BE2C (cell line): ENCODE results near the gene EXOSC10.
A peak's percentile ranks its signal among the peaks of the same experiment; 100 is the strongest.

Experiments used
- DNase-seq: peaks from one replicate; pipeline ENCODE4 v3.0.0-alpha.2; 2020
- H3K27me3 ChIP-seq: fragments of 250-450 bp; sonication (Bioruptor Pico); 2 replicates; pipeline ENCODE4 v1.5.1; 2020; ENCODE audit warnings: mild to moderate bottlenecking
- H3K36me3 ChIP-seq: fragments of 250-450 bp; sonication (Bioruptor Pico); 2 replicates; pipeline ENCODE4 v1.5.1; 2020; ENCODE audit warnings: mild to moderate bottlenecking
- H3K4me1 ChIP-seq: fragments of 250-450 bp; sonication (Bioruptor Pico); 2 replicates; pipeline ENCODE4 v1.5.1; 2020
- H3K4me3 ChIP-seq: 2 replicates; pipeline ENCODE4 v1.5.1; 2011; ENCODE audit warnings: low read depth, low read length
- H3K9me3 ChIP-seq: fragments of 250-450 bp; sonication (Bioruptor Pico); 2 replicates; pipeline ENCODE4 v1.5.1; 2020
- CTCF ChIP-seq: IDR thresholded peaks from 2 replicates; pipeline ENCODE4 v1.5.1; 2012; ENCODE audit warnings: mild to moderate bottlenecking, low read depth, low read length

EXOSC10 gene

GRCh38 chr1:11059968-11060830, 39.5 kb downstream of the EXOSC10 start, which contains the start of gene SRM:
TSS of gene SRM (minus strand) at chr1:11060018. CDS start at chr1:11059943, 75 bp downstream.
- no peaks in the 10 kb centered on the region for H3K4me1 ChIP-seq
- no peak for TF ChIP-seq CTCF
- peak within 1 kb of the TSS; percentile 79 for H3K4me3 ChIP-seq
- H3K27me3 ChIP-seq, result no peaks in the 10 kb centered on the region
- DNase-seq, result peak; percentile 90
- H3K9me3 ChIP-seq, result no peaks in the 10 kb centered on the region
- peaks cover 23% of the 10 kb centered on the region for H3K36me3 ChIP-seq

DNA sequence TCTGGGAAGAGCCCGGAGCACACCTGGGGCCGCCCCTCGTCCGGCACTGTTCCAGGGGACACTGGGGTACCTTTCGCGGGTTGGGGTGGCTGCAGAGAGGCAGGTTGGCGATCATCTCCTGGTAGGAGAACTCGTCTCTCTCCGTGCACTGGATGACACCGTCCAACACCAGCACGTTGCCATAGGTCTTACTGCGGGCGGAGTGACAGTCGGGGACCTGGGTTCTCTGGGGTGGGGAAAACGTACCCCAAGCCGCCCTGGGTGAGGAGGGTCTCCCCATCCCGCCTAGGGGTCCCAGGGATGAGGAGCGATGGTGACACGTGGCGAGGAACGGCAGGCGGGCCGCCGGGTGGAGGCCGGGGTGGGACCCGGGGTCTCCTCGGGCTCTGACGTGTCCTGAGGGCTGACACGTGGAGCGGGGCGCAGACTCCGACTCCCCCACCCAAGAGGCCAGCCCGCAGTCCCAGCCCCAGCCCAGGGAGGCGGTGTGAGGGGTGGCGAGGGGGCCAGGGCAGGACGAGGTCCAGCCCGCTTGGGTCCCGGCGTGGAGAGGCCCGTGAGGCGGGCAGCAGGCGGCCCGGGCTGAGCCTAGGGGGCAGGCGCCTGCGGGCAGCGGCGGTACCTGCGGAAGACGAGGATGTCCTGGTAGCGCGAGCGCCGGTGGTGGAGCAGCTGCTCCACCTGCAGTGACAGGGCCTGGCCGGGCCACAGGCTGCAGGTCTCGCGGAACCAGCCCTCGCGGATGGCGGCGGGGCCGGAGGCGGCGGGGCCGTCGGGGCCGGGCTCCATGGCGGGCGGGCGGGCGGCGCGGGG, 40.3 kb downstream of the EXOSC10 start:
- H3K4me3 ChIP-seq, result peak overlapping the region; percentile 79
- peak; percentile 17 for DNase-seq
- H3K27me3 ChIP-seq, result no peaks in the 10 kb centered on the region
- no peak for TF ChIP-seq CTCF
- H3K4me1 ChIP-seq, result no peaks in the 10 kb centered on the region
- no peaks in the 10 kb centered on the region for H3K9me3 ChIP-seq
- peaks cover 22% of the 10 kb centered on the region for H3K36me3 ChIP-seq

GRCh38 chr1:11058595-11059154, 41.0 kb downstream of the EXOSC10 start:
- Histone ChIP-seq H3K4me3 (peak overlapping the region; percentile 79), H3K4me1 (peaks cover 2% of the 10 kb centered on the region; the same call in 1 of the 2 replicates), H3K27me3 (no peaks in the 10 kb centered on the region), H3K9me3 (no peaks in the 10 kb centered on the region), H3K36me3 (peaks cover 26% of the 10 kb centered on the region)
- no peak for TF ChIP-seq CTCF
- DNase-seq, result no peak

DNA sequence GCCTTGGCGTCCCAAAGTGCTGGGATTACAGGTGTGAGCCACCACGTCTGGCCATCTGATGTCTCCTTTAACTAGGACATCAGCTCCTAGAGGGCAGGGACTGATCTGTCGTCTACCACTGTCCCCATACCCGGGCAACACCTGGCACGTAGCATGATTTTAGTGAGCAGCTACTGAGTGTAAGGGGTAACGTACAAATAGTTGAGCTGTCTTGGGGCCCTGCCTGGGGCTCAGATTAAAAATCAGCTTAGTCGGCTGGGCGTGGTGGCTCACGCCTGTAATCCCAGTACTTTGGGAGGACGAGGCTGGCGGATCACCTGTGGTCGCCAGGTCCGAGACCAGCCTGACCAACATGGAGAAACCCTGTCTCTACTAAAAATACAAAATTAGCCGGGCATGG, 41.6 kb downstream of the EXOSC10 start:
- TF ChIP-seq CTCF, result no peak
- Histone ChIP-seq H3K4me1 (peaks cover 9% of the 10 kb centered on the region; the same call in 1 of the 2 replicates), H3K9me3 (no peaks in the 10 kb centered on the region), H3K36me3 (peaks cover 26% of the 10 kb centered on the region), H3K4me3 (no peak overlapping the region), H3K27me3 (no peaks in the 10 kb centered on the region)
- no peak for DNase-seq

DNA sequence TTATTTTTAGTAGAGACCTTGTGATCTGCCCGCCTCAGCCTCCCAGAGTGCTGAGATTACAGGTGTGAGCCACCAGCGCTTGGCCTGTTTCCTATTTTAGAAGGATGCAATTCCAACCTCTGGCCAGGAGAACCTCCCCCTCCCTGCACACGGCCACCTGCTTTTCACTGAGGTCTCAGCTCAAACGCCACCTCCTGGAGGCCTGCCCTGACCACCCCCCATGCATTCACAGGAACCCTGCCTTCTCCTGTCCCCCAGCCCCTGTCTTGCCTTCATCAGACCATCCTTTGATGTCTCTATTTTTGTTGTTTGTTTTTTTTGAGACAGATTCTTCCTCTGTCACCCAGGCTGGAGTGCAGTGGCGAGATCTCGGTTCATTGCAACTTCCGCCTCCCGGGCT, 42.2 kb downstream of the EXOSC10 start:
- Histone ChIP-seq H3K4me1 (peaks cover 13% of the 10 kb centered on the region; the same call in 1 of the 2 replicates), H3K4me3 (no peak overlapping the region), H3K36me3 (peaks cover 26% of the 10 kb centered on the region), H3K9me3 (no peaks in the 10 kb centered on the region), H3K27me3 (no peaks in the 10 kb centered on the region)
- no peak for DNase-seq
- no peak for TF ChIP-seq CTCF
